Heart left ventricle (tissue), 16 donors: ENCODE measurements around the gene RPL37A. TPM values are rescaled to one million over a fixed set of nuclear protein-coding genes. Genes with fewer than 3 reads are reported as not detected.

Experiments
- ATAC-seq, 4 donors: fragments of 200-7000 bp; cut with Tn5 transposase; one replicate each; pipeline ENCODE4 v1.9.1; 2020 to 2022; ENCODE audit warnings: moderate library complexity in 4 of 4, mild to moderate bottlenecking in 3 of 4, moderate number of reproducible peaks in 1 of 4
- DNase-seq, 5 donors: peaks; one replicate each; pipeline ENCODE4 v3.0.0-alpha.2; 2020
- H3K27ac ChIP-seq, 12 donors: fragments of 200-600 bp; sonication (generic) in 4 of 12; one replicate each; pipeline versions ENCODE4 v1.5.0 to v1.8.0; 2016 to 2022; ENCODE audit warnings: mild to moderate bottlenecking in 2 of 12
- H3K27me3 ChIP-seq, 9 donors: fragments of 200-600 bp; sonication (generic) in 2 of 9; one replicate each; pipeline versions ENCODE4 v1.5.1 to v1.8.0; 2016 to 2022; ENCODE audit warnings: mild to moderate bottlenecking in 3 of 9
- H3K36me3 ChIP-seq, 9 donors: fragments of 200-600 bp; sonication (generic) in 2 of 9; one replicate each; pipeline versions ENCODE4 v1.5.0 to v1.8.0; 2018 to 2022; ENCODE audit warnings: mild to moderate bottlenecking in 2 of 9
- H3K4me1 ChIP-seq, 12 donors: fragments of 200-600 bp; sonication (generic) in 4 of 12; one replicate each; pipeline versions ENCODE4 v1.5.0 to v1.8.0; 2016 to 2022; ENCODE audit warnings: mild to moderate bottlenecking in 3 of 12
- H3K4me3 ChIP-seq, 12 donors: fragments of 200-600 bp; sonication (generic) in 4 of 12; one replicate each; pipeline versions ENCODE4 v1.5.0 to v1.8.0; 2017 to 2022; ENCODE audit warnings: mild to moderate bottlenecking in 9 of 12, moderate library complexity in 4 of 12
- H3K9me3 ChIP-seq, 12 donors: fragments of 200-600 bp; sonication (generic) in 4 of 12; one replicate each; pipeline versions ENCODE4 v1.5.0 to v1.8.0; 2016 to 2022; ENCODE audit warnings: mild to moderate bottlenecking in 1 of 12
- CTCF ChIP-seq, 12 donors: fragments of 200-600 bp; sonication (generic) in 4 of 12; IDR thresholded peaks; one replicate each; pipeline versions ENCODE4 v1.5.0 to v1.8.0; 2018 to 2022; ENCODE audit warnings: antibody characterized with exemption in 12 of 12, mild to moderate bottlenecking in 5 of 12
- POLR2A ChIP-seq, 2 donors: fragments of 450-650 bp; IDR thresholded peaks; one replicate each; pipeline ENCODE4 v1.6.1; 2017; ENCODE audit warnings: antibody characterized with exemption in 2 of 2, mild to moderate bottlenecking in 2 of 2, moderate library complexity in 2 of 2
- WGBS, 4 donors: extraction: QIAGEN DNeasy Blood & Tissue Kit in 2 of 4; methylation state at CpG; one replicate each; pipeline versions ENCODE4 v1.1.5 to v1.1.7; 2013 to 2018; 5-methylcytosine and 5-hydroxymethylcytosine counted together
- intact Hi-C, 10 donors: fragments of 100-400 bp; cut with DNase I; formaldehyde crosslinking; loops; one replicate each; pipeline versions ENCODE4 v1.11.1 to v1.14.2; 2022
- polyA plus RNA-seq, 2 donors: library from polyadenylated mRNA; stranded (reverse); fragments of 200-250 nt; gene quantifications; one replicate each; pipeline ENCODE4 v1.2.3, GENCODE V29; 2013
- total RNA-seq, 9 donors: library from RNA; depleted of rRNA in 2 of 9; stranded (reverse); fragments of >200 nt in 2 of 9; fragmentation: NEBNext Ultra II Directional in 3 of 9; extraction: Animal tissue kit (Norgen Biotek cat#: 25700) in 3 of 9; gene quantifications; one replicate each; pipeline versions ENCODE4 v1.1.0 to v1.2.4, GENCODE V29; 2016 to 2023
- donor health status: ischemic (EF 13 %, LVEDD 7.1; RV severe dilation, severe dysfunction).
- donor health status: healthy with polysubstance abuse.
- donor health status: DM: no; HTN: yes; CAD: no.
- donor health status: DM: no; HTN: no; CAD: no.
- donor health status: ischemic (EF 25% LVEDD 6.9; RV normal size, moderate dysfunction).
- donor health status: ischemic (EF 25% LVEDD 5.7; RV mildly dilated, moderate dysfunction).
- donor health status: healthy.
- donor health status: DM: yes; HTN: yes; CAD: no.
- donor health status: ischemic (EF 35%, LVEDD 5.7; RV mildly dilated, moderate dysfunction).
- donor health status: nonischemic (EF 11% LVEDD 7.7; RV severe dilation, severe dysfunction).
- donor health status: DM: yes; HTN: yes; CAD: no.
- donor health status: PGD.
- donor health status: ischemic (EF 29% LVEDD 5.4; RV normal size, mild dysfunction).
- donor health status: nonischemic (EF 23%, LVEDD 6.1; RV moderate dilation, normal function).

Gene RPL37A
- total and polyA plus RNA-seq, 11 donors, result 602 to 3,426 (median 1,988) TPM

- TF ChIP-seq CTCF (IDR thresholded peaks at IDR 0.05) (no peak), POLR2A (IDR thresholded peaks at IDR 0.05) (no peak)
- WGBS, 4 donors, result 93 to 96% (median 95%) methylated on average over 6 of the region's 6 CpGs
- intact Hi-C loops, result no loop called here
These were observed 22.9 kb upstream of the RPL37A start for GRCh38 chr2:216475767-216476166.

GRCh38 chr2:216477283-216478035 lies 21.2 kb upstream of the RPL37A start:
- intact Hi-C loops, result no loop called here
- DNase-seq, result no peak
- TF ChIP-seq POLR2A (IDR thresholded peaks at IDR 0.05) (no peak), CTCF (IDR thresholded peaks at IDR 0.05) (no peak)
- peak overlapping the region in 1 of 12 donors; percentile 32 for H3K27ac ChIP-seq
- WGBS, 4 donors, result 66 to 94% (median 84%) methylated on average over 2 of the region's 2 CpGs
- ATAC-seq, result no peak
- H3K4me3 ChIP-seq, result no peak overlapping the region
- no peaks in the 10 kb centered on the region for H3K27me3 ChIP-seq
- no peaks in the 10 kb centered on the region for H3K9me3 ChIP-seq
- H3K4me1 ChIP-seq, result peaks cover 0 to 33% (median 0%) of the 10 kb centered on the region in 12 donors
- peaks cover 0 to 88% (median 59%) of the 10 kb centered on the region in 9 donors for H3K36me3 ChIP-seq

More at GRCh38 chr2:216475767-216476166, 22.9 kb upstream of the RPL37A start:
- H3K4me1 ChIP-seq, result peaks cover 0 to 33% (median 0%) of the 10 kb centered on the region in 12 donors
- DNase-seq, result no peak
- no peak overlapping the region for H3K4me3 ChIP-seq
- no peak for ATAC-seq
- H3K27me3 ChIP-seq, result no peaks in the 10 kb centered on the region
- peak overlapping the region in 1 of 12 donors; percentile 40 for H3K27ac ChIP-seq
- H3K36me3 ChIP-seq, result peaks cover 0 to 85% (median 68%) of the 10 kb centered on the region in 9 donors
- no peaks in the 10 kb centered on the region for H3K9me3 ChIP-seq

GRCh38 chr2:216478151-216478550 lies 20.5 kb upstream of the RPL37A start:
- Histone ChIP-seq H3K9me3 (no peaks in the 10 kb centered on the region), H3K27me3 (no peaks in the 10 kb centered on the region), H3K4me3 (no peak overlapping the region), H3K4me1 (peaks cover 0 to 33% (median 0%) of the 10 kb centered on the region in 12 donors), H3K27ac (no peak overlapping the region), H3K36me3 (peaks cover 0 to 95% (median 65%) of the 10 kb centered on the region in 9 donors)
- TF ChIP-seq CTCF (IDR thresholded peaks at IDR 0.05) (no peak), POLR2A (IDR thresholded peaks at IDR 0.05) (no peak)
- ATAC-seq, result peak in 1 of 4 donors; percentile 49
- 63 to 81% (median 72%) methylated on average over 3 of the region's 3 CpGs for WGBS, 4 donors
- intact Hi-C loops, result no loop called here
- no peak for DNase-seq

- Histone ChIP-seq H3K27me3 (no peaks in the 10 kb centered on the region), H3K4me3 (no peak overlapping the region), H3K36me3 (peaks cover 0 to 94% (median 64%) of the 10 kb centered on the region in 9 donors), H3K9me3 (no peaks in the 10 kb centered on the region), H3K4me1 (peaks cover 0 to 33% (median 0%) of the 10 kb centered on the region in 12 donors), H3K27ac (no peak overlapping the region)
- ATAC-seq (no peak), DNase-seq (no peak)
- TF ChIP-seq POLR2A (IDR thresholded peaks at IDR 0.05) (no peak), CTCF (IDR thresholded peaks at IDR 0.05) (no peak)
- intact Hi-C loops, result no loop called here
- WGBS, 4 donors, result 96 to 100% (median 98%) methylated on average over 1 of the region's 1 CpG
These were observed 19.9 kb upstream of the RPL37A start for GRCh38 chr2:216478791-216479190.
